Measurements from ENCODE around the gene LMNA.

- TF ChIP-seq CTCF (IDR thresholded peaks at IDR 0.05) = no peak
- no peak for TF ChIP-seq POLR2A (IDR thresholded peaks at IDR 0.05)
- no peak for TF ChIP-seq EP300 (IDR thresholded peaks at IDR 0.05)
Measured at GRCh38 chr1:156073740-156074139, 40.8 kb upstream of the LMNA start.
